NCI-H2227 (cell line): ENCODE data around the gene ZNF148.
A peak's percentile ranks its signal among the peaks of the same experiment; 100 is the strongest.
"Not testable (repeated sequence)": the region's sequence is repeated elsewhere in the genome, so short reads cannot be mapped to it uniquely, and the experiment has no call there.

Experiments used
- DNase-seq: peaks from one replicate; lab custom pipeline; 2025; ENCODE audit not compliant: unreplicated experiment; lab: John Stamatoyannopoulos, UW

The ZNF148 gene, protein sequence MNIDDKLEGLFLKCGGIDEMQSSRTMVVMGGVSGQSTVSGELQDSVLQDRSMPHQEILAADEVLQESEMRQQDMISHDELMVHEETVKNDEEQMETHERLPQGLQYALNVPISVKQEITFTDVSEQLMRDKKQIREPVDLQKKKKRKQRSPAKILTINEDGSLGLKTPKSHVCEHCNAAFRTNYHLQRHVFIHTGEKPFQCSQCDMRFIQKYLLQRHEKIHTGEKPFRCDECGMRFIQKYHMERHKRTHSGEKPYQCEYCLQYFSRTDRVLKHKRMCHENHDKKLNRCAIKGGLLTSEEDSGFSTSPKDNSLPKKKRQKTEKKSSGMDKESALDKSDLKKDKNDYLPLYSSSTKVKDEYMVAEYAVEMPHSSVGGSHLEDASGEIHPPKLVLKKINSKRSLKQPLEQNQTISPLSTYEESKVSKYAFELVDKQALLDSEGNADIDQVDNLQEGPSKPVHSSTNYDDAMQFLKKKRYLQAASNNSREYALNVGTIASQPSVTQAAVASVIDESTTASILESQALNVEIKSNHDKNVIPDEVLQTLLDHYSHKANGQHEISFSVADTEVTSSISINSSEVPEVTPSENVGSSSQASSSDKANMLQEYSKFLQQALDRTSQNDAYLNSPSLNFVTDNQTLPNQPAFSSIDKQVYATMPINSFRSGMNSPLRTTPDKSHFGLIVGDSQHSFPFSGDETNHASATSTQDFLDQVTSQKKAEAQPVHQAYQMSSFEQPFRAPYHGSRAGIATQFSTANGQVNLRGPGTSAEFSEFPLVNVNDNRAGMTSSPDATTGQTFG

DNA sequence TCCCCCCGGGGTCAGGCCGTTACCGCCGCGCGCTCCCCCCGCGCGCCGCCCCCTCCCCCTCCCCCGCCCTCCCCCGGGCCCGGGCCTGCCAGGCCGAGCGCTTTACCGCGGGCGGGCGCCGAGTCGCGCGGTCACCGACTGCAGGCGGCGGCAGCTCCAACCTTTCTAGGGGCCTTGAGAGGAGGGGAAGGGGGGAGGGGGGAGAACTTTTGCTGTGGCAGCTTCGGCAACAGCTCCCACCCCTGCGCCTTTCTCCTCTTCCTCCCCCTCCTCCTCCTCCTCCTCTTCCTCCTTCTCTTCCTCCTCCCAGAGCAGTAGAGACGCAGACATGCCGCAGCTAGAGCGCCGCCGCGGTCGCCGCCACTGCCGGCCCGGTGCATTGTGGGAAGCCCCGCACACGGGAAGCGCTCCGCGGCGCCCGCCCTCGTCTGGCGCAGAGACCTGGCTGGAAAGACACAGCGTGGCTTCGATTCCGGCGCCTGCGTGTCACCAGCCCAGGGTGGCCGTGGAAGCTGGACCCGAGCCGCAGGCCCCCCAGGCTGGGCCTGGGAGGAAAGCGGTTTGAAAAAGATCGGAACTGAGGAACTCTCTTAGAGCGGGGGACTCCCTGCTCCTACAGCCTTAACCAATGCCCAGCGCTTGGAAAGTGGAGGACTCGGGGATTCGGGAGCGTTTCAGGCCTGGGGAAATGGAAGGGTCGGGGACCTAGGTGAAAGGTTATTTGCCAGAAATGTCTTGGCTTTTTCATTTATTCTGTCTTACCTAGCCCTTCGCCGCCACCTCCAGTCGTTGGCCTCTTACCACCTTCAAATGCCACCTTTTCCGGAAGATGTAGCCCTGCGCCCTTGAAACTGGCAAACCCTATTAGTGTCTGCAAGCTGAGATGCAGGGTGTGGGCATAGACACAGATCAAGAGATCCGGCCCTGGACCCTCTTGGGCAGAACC, at the start of gene ZNF148:
ZNF148 (minus strand) TSS at position 330 of the 946 bp plus-strand sequence. CDS start 61,685 bp downstream, outside the sequence.
- DNase-seq = peak; percentile 85

DNA sequence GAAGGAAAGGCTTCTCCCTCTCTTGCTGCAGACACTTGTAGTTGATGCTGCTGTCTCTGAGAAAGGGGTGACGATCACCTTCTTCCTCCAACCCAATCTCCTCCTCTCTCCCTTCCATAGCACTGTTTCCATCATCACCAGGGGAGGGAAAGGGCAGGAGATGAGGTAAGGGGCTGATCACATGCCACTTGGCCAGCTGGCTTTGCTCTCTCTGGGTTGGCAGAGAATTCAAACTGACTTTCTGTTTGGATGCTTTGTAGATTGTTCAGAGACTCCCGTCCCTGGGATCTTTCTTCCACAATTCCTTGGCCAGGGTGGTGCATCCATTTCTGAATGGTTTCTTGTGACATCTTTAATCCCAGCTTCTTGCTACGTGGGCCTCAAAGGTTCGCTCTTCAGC, 43.2 kb upstream of the ZNF148 start:
- no peak for DNase-seq

DNA sequence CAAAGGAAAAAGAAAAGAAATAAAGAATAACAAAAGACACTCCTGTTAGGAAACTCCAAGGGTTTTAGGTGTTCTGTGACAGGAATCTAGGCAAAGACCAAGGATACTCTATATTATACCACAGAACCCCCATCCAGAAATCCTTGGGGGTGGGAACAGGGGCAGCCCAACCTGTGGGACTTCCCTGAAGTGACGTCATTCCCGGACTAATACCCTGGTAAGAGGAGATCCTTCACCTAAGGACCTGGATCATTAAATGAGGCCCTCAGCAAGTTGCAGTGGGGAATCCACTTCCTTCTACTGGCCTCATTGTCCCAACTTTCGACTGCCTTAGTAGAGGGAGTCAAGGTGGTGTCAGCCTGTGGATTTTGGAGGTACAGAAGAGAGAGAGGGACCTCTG, 41.1 kb upstream of the ZNF148 start:
- DNase-seq = no peak

DNA sequence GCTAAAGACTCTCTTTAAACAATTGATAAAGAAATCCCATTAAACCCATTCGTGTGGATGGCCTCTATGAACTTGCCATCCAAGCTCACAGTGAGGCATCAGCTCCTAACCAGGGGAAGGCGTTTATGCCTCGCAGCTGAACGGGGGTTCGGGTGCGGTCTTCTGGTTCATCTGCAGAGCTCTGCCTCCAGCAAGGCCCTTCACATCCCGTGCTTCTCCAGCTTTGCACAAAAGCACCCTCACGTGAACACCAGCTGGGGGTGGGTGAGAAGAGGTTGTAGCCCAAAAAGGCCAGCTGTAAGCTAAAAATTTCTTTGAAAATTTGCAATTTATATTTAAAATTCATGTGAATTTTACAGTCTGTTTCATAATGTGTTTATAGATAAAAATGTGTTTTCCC, 39.5 kb upstream of the ZNF148 start:
- DNase-seq = no peak

DNA sequence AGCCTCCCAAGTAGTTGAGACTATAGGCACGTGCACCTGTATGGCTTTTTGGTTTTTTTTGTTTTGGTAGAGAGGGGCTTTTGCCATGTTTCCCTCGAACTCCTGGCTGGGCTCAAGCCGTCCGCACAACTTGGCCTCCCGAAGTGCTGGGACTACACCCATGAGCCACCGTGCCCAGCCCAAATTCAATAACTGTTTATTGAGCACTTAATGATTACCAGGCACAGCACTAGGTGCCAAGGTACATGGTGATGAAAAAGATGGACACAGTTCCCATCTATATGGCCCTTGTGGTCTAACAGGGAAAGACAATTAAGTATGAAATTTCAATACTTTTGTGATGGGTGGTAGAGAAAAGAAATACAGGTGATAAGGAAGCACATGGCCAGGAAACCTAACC, 35.8 kb upstream of the ZNF148 start:
- no peak for DNase-seq

DNA sequence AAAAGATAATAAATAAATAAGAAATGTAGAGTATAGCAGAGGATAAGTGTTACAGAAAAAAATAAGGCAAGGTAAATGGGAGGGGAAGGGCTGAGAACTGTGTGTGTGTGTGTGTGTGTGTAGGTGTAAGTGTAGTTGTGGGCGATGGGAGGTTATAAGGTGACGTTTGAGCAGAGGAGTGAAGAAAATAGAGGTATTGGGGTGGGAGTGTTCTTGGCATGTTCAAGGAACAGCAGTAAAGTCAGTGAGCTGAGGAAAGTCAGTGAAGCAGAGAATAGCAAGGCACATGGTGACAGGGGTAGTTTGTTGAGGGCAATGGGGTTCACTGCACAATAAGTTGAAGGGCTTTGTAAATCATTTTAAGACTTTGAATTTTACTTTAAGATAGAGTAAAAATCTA, 30.9 kb upstream of the ZNF148 start:
- DNase-seq = no peak

DNA sequence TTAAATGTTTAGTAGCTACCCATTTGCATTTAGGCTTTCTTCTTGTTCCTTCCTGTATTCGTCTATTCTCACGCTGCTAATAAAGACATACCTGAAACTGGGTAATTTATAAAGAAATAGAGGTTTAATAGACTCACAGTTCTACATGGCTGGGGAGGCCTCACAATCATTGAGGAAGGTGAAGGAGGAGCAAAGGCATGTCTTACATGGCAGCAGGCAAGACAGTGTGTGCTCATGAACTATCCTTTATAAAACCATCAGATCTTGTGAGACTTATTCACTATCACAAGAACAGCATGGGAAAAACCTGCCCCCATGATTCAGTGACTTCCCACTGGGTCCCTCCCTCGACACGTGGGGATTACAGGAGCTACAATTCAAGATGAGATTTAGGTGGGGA, 30.4 kb upstream of the ZNF148 start:
- DNase-seq = not testable (repeated sequence)

DNA sequence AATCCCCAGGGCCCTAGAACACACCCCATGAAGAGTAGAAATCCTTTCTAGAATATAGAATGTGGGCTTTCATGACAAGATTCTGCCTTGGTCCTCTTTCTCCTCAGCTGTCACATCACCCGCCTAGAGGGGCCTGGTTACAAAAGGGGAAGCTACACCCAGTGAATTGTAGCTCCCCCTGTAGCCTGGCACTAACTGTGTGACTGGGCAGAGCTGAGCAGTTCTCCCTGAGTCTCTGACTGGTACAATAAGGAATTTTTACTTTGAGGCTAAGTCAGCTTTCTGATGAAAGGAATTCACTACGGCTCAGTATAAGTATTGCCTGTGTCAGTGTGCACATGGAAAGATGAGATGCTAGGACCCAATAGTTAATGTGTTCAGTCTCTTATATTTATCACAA, 28.7 kb upstream of the ZNF148 start:
- no peak for DNase-seq

DNA sequence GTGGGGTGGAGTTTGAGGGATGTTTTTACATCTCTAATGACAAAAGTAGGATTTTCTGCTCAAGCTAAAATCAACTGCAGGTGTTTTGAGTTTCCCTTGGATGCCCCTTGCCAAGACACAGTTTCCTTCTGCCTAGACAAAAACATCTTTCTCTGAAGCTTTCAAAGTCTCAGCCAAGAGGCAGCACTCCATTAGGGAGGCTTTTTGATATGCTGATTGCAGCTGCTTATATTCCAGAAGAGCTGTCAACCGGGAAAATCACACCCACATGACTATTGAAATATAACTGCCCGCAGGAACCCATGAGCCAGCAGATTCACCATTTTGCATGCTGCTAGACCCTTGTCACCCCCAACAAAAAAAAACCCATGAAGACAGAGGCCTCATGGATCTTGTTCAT, 27.5 kb upstream of the ZNF148 start:
- no peak for DNase-seq

DNA sequence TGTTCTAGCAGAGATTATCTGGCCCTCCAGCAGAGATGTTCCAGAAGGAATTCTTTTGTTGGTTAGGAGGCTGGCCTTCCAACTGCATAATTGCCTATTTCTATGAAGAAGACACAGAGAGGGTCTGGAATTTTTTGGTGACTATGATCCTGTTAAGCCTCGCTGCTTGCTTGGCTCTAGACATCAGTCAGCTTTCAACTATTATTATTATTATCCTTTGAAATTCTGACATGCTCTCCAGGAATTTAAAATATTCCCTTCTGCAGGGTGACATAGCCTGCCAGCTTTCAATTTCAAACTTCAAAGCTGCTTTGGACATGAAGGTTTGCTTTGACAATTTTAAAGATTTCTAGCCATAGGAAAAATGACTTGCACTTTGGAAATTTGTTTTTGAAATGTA, 26.3 kb upstream of the ZNF148 start:
- DNase-seq = no peak

DNA sequence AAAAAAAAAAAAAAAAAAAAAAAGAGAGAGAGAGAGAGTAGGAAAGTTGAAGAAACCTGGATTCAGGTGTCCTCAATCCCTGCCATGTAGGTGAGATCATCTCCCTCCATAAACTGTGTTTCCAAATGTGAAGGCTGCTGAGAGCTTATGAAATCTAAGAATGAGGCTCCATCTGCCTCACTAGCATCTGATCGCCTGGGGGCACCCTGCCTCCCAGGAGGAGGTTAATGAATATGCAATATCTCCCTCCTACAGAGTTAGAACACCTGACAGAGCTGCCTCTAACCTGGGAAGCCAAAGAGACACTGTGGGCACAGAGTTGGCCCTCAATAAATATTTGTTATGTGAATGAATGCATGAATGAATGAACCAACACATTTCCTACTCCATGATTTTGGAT, 23.8 kb upstream of the ZNF148 start:
- DNase-seq = no peak

DNA sequence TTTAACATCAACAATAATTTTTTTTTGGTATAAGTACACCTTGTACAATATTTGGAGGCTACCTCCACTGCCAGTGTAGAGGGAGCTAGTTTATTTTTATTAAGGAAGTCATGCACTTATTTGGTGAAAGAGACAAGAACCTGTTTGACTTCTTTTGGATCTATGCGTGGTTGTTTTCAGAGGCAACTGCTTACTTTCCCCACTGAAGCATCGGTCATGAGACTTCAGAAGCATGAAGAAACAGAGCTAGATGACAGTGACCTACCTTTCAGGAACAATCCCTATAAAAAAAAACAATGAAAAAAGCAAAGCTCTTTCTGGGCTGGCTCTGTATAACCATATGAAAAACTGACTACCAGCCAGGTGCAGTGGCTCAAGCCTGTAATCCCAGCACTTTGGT, 20.0 kb upstream of the ZNF148 start:
- no peak for DNase-seq

DNA sequence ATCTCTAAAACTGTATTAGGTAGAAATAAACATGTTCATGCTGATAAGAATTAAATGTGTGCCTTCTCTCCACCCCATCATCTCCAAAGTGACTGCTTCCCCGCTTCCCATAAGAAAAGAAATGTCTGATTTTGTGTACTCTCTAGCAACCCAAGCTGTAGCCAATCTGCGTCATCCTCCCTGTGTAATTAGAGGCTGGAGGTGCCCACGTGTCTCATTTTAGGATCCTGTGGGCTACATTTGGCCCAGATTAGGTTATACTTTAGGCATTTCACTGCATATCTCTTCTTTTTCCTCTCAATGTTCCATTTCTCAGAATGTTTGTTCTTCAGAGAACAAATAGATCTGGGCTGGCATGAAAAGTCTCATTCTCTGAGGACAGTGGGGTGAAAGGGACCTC, 19.3 kb upstream of the ZNF148 start:
- no peak for DNase-seq

DNA sequence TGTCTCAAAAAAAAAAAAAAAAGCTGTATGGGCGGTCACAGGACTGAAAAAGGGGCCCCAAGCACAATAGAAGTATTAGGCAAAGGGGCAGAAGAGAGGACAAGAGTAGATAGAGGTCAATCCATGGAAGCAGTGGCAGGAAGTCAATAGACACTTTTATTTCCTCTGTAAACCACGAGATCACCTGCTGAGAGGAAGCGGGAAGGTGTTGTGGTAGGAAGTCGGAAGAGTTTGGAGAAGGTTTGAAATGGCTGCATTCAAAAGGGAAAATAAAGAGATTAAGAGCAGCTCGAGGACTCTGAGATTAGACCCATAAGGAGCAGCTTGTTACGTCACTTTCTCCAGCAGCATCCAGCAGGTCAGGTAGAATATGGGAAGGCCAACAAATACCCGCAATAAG, 14.2 kb upstream of the ZNF148 start:
- DNase-seq = no peak

DNA sequence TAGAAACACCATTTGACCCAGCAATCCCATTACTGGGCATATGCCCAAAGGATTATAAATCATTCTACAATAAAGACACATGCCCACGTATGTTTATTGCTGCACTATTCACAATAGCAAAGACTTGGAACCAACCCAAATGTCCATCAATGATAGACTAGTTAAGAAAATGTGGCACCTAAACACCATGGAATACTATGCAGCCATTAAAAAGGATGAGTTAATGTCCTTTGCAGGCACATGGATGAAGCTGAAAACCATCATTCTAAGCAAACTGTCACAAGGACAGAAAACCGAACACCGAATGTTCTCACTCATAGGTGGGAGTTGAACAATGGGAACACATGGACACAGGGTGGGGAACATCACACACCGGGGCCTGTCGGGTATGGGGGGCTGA, 13.2 kb upstream of the ZNF148 start:
- not testable (repeated sequence) for DNase-seq

DNA sequence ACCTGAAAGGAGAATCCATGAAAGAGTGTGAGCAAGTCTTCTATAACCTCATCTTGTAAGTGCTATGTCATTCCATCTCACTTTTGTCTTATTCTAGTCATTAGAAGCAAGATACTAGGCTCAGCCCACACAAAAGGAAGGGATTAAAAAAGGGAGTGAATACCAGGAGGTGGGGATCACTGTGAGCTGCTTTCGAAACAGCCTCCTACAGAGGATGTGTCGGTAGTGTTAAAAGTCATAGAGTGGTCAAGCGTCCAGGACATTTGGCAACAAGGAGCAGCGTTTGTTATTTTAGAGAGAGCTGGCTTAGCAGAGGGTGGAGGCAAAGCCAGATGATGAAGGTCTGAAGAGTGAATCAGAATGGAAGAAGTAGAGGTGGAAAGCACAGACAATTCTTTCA, 11.7 kb upstream of the ZNF148 start:
- DNase-seq = no peak

DNA sequence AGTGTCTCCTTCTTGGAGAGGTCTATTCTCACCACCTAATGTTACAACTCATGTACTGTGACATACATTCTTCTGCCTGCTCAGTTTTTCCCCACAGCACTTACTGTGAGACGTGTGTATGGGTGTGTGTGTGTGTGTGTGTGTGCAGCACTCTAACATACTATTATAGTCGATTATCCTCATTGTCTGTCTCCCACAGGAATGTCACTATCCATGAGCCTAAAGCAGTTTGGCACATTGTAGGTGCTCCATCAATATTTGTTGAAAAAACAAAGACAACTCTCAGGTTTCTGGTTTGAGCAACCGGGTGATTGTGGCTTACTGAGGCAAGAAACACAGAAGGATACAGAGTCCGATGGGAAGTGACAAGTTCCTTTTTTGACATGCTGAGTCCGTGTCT, 8.6 kb upstream of the ZNF148 start:
- DNase-seq = peak; percentile 10

DNA sequence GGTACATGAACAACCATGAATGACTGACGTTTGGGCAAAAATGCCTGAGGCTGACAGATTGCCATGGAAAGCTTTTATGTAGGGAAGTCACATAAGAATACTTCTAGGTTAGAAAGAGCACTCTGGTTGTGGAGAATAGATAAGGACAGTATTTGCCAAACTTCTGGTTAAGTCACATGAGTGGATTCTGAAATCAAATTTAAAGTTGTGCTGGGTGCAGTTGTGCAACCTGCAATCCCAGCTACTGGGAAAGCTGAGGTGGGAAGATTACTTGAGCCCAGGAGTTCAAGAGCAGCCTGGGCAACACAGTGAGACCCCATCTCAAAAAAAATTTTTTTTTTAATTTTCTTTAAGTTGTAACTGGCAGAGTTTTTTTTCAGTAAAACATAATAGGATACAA, 7.2 kb upstream of the ZNF148 start:
- DNase-seq = no peak

DNA sequence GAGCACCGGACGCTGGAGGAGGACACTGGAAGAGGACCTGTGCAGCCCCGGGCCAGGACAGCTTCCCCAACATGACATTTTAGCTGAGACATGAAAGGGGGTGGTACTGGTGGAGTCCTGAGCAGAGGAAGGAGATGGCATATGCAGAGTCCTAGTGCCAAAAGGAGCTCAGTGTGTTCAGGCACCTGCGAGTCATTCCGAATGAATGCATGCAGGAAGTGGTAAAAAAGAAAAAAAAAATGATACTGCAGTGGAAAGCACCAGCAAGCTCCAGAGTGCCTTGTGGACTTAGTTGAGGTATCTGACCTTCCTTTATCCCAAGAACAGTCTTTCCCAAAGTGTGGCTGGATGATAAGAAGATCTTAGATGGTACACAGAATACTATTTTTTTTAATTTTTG, 6.6 kb upstream of the ZNF148 start:
- DNase-seq = no peak

DNA sequence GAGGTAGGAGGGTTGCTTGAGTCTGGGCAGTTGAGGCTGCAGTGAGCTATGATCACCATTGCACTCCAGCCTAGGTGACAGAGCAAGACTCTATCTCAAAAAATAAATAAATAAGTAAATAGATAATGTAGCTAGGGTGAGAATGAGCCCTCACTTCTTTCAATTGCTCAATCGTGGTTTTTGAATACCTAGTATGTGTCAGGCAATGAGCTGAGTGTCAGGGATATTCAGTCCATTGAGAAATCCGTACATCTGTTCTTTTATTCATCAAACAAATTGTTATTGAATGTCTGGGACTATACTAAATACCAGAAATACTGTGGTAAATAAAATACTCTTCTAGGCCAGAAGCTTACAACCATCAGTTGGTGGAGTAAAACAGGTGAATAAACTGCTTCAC, 6.2 kb upstream of the ZNF148 start:
- DNase-seq = no peak

DNA sequence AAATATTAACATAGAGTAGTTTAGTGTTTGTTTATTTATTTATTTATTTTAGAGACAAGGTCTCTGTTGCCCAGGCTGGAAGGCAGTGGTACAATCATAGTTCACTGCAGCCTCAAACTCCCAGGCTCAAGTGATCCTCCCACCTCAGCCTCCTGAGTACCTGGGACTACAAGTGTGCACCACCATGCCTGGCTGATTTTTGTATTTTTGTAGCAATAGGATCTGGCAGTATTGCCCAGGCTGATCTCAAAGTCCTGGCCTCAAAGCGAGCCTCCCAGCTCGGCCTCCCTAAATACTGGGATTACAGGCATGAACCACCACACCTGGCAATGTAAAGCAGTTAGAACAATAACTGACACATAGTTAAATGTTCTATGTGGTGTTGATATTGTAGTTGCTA, 4.4 kb upstream of the ZNF148 start:
- DNase-seq = no peak
